Amygdala (tissue), 56 donors: Measurements from ENCODE around the gene SLC39A11.

Source experiments
- DNase-seq, 56 donors: peaks; one replicate each; lab custom pipeline; 2025; lab: John Stamatoyannopoulos, UW

SLC39A11 gene

GRCh38 chr17:72737151-72737690 lies 355.3 kb downstream of the SLC39A11 start:
- DNase-seq, result no peak

DNA sequence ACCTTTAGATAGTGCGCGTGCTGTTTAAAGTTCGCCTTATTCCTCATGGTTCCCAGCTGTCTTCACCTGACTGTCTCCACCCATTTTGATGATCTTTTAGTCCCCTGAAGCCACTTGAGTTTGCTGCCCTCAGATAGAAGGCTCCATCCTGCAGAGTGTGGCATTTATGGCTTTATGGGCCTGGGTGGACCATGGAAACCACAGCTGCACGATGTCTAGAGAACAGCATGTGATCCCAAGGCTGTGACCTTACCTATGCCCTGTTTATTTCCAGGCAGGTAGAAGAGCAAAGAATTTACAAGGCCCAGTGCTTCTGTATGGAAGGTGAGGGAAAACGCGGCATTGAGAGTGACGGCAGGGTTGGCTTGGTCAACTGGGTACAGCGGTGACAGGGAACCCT lies 356.9 kb downstream of the SLC39A11 start:
- DNase-seq, result no peak

GRCh38 chr17:72735048-72735447 lies 357.4 kb downstream of the SLC39A11 start:
- DNase-seq, result no peak

- DNase-seq, result no peak
These were observed 357.9 kb downstream of the SLC39A11 start for GRCh38 chr17:72734613-72735012.

- no peak for DNase-seq
These were observed 358.7 kb downstream of the SLC39A11 start for GRCh38 chr17:72733619-72734282.

DNA sequence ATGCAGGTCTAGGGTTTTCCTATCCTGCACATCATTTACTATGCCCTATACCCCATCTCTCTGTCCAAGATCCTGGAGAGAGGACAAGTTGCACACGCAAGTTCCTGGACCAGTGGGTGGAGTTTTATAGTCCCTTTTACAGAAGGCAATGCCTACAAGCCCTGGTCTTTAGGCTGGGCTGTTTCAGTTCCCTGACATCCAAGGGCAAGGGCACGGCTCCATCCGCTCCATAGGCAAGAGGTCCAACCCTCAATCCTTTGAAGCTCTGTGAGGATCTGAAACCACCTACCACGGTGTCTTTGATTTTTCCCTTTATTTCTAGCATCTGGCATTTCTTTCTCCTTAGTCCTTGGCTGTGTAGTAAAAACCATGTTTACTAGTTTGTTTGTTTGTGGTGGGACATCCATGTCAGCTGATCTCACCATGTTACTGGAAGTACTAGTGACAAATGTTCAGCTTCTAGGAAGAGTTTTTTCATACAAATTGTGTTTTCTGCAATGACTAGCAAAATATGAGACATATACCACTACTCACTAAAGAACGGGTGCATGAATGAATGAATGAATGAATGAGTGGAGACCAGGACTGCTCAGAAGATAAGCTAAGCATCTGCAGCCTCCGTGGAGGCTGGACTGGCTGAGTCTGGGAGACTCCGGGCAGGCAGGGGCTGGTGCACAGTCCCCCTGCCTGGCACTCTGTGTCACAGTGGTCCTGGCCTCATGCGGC lies 359.4 kb downstream of the SLC39A11 start:
- DNase-seq, result no peak

DNA sequence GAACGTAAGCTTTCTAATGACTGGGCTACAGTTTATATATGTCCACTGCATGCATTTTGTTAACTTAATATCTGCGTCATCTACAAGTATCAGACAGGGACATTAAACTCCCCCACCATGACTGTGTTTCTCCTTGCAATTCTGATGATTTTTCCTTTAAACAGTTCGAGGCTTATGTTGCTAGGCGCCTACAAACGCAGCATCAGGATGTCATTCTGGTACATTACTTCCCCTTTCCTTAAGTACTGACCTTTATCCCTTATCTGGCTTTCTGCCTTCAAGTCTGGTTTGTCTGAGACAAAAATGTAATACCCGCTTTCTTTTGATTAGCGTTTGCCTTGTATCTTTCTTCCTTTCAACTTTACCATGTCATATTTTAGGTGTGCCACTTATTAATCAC lies 362.4 kb downstream of the SLC39A11 start:
- DNase-seq, result no peak

GRCh38 chr17:72726936-72727335 lies 365.6 kb downstream of the SLC39A11 start:
- DNase-seq, result no peak

DNA sequence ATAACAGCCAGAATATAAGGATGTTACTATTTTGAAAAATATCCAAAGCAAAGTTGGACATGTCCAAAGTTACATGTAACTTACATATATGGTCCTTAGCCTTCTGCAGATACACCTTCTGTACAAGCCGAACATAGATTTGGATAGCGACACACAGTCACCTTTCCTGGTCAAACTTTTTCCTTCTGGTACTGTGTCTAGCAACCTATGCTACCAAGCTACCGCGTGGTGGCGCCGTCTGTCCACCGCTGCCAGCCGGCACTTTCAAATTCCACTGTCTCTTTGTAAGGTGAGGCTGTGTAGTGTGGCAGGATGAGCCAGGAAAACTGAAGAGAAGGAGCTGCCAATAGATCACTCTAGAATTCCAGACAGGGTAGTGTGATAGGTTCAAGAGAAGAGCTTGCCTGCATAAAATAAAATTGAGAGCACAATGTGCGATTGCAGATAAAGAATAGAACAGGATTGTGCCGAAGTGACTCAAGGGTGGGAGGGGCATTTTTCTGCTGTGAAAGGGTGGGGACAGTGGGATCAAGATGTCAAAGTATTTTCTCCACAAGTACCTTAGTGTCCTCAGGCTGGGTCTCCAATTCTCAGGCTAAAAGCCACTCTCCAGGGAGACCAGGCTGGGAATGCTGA lies 366.9 kb downstream of the SLC39A11 start:
- peak in 40 of 56 donors; percentile 2 to 74 (median 27) for DNase-seq

GRCh38 chr17:72724267-72724666 lies 368.2 kb downstream of the SLC39A11 start:
- DNase-seq, result no peak

DNA sequence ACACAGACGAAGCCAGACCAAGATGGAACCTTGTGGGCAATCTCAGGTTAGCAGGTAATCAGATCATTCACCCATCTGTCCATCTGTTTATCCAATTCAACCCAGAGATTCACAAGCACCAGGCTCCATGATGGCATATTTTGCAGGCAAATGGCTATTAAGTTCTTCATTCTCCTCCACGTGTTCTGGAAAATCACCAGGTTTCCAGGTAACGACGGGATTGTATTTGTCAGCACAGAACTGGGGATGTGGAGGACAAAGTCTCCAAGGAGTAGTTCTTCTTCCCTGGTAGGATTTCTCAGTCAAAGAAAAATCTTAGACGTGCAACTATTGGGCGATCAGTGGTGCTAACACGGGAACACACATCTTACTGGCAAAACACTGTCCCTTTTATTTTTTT lies 368.8 kb downstream of the SLC39A11 start:
- no peak for DNase-seq

GRCh38 chr17:72720494-72720825 lies 372.0 kb downstream of the SLC39A11 start:
- no peak for DNase-seq

DNA sequence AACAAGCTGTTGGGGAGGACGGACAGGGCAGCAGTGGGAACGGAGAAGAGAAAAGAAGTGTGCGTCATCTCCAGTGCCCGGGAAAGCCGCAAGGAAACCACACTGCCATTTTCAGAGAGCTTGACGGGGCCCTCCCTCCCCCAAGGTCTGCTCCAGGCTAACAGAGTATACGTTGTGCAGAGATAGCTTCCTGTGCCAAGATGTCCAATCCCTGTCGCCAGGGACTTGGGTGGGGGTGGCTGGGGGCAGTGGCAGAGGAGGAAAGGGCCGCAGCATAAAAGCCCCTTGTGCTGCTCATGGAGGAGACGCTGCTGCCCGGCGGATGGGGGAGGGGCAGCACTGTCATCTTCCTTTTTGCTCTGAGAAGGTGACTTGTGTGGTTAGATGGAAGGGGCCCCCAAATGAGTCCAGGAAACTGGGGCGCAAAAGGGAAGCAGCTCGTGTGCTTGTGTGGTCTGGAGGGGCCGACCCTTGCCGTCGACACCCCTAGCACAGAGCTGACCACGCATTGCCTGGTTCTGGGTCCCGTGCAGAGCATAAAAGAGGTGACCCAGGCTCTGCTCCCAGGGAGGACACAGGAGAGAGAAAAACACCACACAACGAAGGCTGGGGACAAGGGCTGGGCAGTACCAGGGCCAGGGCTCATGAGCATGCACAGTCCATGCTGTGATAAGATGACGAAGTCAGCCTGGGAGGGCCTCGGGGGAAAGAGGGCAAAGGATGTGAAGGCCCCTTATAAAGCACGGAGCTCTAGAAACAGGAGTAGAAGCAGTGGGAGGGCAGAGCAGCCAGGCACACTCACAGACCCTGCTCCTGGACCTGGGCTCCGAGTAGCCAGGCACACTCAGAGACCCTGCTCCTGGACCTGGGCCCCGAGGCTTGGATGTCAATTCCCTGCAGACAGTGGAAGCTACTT lies 372.7 kb downstream of the SLC39A11 start:
- peak in 20 of 56 donors; percentile 2 to 46 (median 15) for DNase-seq

- no peak for DNase-seq
These were observed 373.3 kb downstream of the SLC39A11 start for GRCh38 chr17:72719206-72719577.

- DNase-seq, result no peak
These were observed 374.8 kb downstream of the SLC39A11 start for GRCh38 chr17:72717676-72718075.

- no peak for DNase-seq
These were observed 375.2 kb downstream of the SLC39A11 start for GRCh38 chr17:72717276-72717675.

DNA sequence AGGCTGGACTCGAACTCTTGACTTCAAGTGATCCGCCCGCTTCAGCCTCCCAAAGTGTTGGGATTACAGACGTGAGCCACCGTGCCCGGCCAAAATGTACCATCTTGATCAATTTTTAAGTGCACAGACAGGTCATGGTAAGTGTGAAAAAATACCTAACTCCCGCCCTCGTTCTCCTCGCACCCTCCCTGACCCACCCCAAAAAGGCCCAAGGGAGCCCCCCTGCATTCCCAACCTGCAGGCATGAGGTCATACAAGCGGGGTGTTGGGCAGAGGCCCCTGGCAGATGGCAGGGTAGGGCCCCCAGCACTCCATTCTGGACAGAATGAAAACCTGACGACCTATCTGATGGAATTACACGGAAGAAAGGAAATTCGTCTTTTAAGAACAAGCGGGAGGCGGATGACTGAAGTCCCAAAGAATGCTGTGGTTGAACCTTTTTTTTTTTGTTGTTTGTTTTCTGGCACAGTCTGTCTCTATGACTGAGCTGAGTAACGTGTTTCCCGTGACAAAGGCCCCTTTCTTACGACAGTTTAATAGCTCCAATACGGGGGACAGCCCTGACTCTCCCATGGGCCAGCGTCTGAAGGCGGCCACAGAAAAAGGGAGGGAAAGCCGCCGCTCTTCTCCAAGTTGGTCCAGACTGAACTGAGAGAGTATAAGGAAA lies 376.4 kb downstream of the SLC39A11 start:
- peak in 16 of 56 donors; percentile 3 to 43 (median 19) for DNase-seq

DNA sequence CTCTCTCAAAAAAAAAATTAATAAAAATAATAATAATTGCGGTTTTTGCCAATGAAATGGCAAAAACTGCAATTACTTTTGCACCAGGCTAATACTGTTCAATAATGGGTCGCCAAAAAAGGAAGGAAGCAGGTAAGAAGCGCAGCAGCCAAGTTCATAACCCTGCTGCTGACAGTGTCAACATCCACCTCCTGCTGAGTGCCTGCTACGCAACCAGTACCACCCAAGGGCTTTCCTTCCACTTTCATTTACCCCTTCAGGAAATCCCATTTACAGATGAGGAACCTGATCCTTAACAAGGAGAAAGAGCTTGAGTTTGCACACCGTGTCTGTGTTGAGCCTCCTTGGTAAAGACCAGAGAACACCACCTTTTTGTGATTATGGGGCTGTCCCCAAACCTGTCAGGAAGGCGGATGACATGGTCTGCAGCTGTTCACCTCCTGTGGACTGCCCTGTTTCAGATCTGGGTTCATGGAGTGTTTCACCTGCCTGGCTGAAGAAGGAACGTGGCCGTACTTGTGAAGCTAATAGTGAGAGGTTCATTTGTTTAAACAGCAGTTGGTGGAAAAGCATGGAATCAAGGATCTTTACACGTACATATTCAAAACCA lies 378.0 kb downstream of the SLC39A11 start:
- no peak for DNase-seq

GRCh38 chr17:72713701-72714100 lies 378.8 kb downstream of the SLC39A11 start:
- no peak for DNase-seq
